Fibroblast of skin of left biceps (primary cell): ENCODE results near the gene RRAGA.
"Not testable (repeated sequence)": the region's sequence is repeated elsewhere in the genome, so short reads cannot be mapped to it uniquely, and the experiment has no call there.

Experiments
- DNase-seq, 2 experiments: peaks; one replicate each; pipeline ENCODE4 v3.0.0-alpha.2; 2013; ENCODE audit warnings: low read depth in 2 of 2

The RRAGA gene

GRCh38 chr9:19048966-19049916, at the start of gene RRAGA:
Gene RRAGA (plus strand): TSS chr9:19049427. CDS start chr9:19049660, 233 bp downstream.
- DNase-seq: peak; percentile 93 to 94

DNA sequence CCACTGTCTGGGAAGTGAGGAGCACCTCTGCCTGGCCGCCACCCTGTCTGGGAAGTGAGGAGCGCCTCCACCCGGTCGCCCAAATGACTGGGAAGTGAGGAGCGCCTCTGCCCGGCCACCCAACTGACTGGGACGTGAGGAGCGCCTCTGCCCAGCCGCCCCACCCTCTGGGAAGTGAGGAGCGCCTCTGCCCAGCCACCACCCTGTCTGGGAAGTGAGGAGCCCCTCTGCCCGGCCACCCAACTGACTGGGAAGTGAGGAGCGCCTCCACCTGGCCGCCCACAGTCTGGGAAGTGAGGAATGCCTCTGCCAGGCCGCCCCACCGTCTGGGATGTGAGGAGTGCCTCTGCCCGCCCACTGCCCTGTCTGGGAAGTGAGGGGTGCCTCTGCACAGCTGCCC, 49.1 kb upstream of the RRAGA start:
- DNase-seq: no peak

- no peak for DNase-seq
Observed at GRCh38 chr9:19009391-19009965, 39.7 kb upstream of the RRAGA start.

DNA sequence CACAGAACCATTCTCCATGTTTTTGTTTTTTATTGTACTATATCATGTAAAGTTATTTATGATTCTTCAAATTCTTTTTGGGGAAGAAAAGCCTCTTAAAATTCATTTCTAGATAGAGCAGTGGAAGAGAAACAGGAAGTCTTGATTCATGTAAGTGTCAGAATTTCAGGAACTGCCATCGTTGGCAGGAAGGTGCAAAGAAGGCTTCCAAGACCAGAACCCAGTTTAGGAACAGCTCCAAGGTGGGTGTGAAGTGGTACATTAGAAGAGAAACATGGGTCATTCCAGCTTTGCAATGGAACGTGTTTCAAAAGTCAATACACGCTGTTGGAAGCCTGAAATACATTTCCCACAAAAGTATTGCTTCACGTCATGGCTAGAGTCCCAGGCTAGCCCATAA, 31.0 kb upstream of the RRAGA start:
- no peak for DNase-seq

- no peak for DNase-seq
Observed at GRCh38 chr9:19020886-19021455, 28.3 kb upstream of the RRAGA start.

DNA sequence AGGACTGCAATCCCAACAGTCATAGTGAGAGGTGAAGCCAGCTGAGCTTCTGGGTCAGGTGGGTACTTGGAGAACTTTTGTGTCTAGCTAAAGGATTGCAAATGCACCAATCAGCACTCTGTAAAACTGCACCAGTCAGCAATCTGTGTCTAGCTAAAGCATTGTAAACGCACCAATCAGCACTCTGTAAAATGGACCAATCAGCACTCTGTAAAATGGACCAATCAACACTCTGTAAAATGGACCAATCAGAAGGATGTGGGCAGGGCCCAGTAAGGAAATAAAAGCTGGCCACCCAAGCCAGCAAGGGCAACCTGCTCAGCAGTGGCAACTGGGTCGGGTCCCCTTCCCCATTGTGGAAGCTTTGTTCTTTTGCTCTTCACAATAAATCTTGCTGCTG, 27.6 kb upstream of the RRAGA start:
- DNase-seq: not testable (repeated sequence)

DNA sequence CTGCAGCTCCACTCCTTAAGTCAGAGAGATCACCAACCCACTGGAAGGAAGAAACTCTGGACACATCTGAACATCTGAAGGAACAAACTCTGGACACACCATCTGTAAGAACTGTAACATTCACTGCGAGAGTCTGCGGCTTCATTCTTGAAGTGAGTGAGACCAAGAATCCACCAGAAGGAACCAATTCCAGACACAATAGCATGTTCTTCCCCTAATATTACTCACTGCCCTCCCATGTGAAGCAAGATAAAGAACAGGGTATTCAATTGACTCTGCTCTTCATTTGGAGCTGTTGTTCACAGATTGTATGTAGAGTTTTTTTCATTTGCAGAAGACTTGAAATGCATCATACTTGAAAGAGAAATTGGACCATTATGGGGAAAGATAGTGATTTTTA, 27.0 kb upstream of the RRAGA start:
- DNase-seq: no peak

DNA sequence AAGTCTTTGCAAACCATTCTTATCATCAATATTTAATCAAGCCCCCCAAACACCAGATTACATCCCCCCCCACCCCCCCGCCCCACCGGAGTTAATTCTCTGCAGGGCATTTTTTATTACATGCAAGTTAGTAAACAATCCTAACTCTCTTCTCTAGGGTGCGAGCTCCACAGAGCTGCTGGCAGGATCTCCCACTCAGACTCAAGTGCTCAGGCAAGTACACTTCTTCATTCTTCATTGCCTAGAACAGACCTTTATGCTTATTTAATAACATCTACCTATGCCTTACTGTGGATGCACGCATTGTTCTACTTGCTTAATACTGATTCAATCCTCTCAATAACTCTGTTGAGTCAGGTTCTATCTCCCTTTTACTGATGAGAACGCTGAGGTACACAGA, 26.1 kb upstream of the RRAGA start:
- no peak for DNase-seq

- DNase-seq: no peak
Observed at GRCh38 chr9:19026375-19026774, 22.9 kb upstream of the RRAGA start.

GRCh38 chr9:19027825-19028224, 21.4 kb upstream of the RRAGA start:
- DNase-seq: no peak

DNA sequence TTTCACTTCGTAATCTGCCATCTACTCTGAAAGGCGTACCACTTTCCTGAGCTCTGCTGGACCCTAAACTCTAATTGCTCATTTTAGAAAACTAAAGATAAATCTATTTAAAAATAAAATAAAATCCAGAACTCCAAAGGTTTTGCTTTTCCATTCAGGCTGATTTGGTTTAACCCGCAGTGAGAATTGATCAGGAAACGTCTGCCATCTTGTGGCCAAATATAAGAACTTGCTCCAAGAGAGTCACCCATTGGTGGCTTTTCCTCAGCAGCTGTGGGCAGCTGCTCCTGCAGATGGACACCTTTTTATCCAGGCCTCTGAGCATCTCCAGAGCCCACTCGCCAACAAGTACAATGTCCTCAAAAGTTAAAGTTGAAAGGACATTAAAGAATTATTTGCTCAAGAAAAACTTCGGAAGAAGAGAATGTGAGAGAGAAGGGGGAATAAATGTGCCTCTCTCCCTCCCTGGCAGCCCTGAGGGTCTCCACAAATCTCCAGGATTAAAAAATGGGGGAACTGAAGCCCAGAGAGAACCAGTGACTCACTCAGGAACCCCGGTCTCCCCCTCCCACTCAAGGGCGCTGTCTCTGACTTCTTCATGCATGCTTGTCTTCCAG, 20.3 kb upstream of the RRAGA start:
- no peak for DNase-seq

- DNase-seq: no peak
Observed at GRCh38 chr9:19030899-19031298, 18.3 kb upstream of the RRAGA start.

DNA sequence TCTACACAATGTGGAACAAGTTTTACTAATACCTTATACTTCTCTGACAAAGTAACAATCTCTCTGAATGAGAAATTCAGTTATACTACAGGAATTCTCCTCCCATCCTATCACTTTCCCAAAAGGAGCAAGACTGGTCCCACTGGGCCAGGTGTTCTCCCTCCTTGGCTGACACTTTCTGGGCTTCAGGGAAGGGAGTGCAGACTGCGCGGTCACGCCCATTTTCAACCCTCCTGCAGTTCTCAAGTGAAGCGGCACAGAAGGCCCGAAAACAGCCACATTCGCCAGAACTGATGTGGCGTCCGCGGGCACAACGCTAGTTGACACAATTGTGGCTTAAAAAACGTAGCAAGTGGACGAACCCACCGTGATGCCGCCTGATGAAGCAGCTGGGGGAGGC, 16.8 kb upstream of the RRAGA start:
- no peak for DNase-seq

- no peak for DNase-seq
Observed at GRCh38 chr9:19033015-19033414, 16.2 kb upstream of the RRAGA start, which contains the start of gene SAXO1. Gene SAXO1 (minus strand): TSS chr9:19033209. CDS start chr9:19032908, 301 bp downstream.

DNA sequence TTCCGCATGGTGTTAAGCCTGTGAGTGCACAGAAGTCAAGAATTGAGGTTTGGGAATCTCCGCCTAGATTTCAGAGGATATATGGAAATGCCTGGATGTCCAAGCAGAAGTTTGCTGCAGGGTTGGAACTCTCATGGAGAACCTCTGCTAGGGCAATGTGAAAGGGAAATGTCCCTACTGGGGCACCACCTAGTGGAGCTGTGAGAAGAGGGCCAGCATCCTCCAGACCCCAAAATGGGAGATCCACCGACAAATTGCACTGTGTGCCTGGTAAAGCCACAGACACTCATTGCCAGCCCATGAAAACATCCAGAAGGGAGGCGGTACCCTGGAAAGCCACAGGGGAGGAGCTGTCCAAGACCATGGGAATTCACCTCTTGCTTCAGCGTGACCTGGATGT, 12.6 kb upstream of the RRAGA start:
- DNase-seq: no peak

GRCh38 chr9:19049917-19050636, 850 bp downstream of the RRAGA start:
- DNase-seq: no peak

- DNase-seq: no peak
Observed at GRCh38 chr9:19050637-19051591, 1.7 kb downstream of the RRAGA start.

GRCh38 chr9:19057033-19057432, 7.8 kb downstream of the RRAGA start:
- DNase-seq: no peak

DNA sequence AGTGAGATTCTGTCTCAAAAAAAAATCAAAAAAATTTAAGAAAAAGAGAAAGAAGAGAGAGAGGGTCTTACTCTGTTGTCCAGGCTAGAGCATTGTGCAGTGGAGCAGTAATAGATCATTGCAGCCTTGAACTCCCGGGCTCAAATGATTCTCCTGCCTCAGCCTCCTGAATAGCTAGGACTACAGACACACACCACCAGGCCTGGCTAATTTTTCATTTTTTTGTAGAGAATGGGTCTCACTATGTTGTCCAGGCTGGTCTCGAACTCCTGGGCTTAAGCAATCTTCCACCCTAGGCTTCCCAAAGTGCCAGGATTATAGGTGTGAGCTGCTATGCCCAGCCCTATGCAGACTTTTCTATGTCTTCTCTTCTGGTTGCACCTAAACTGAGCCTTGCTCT, 25.0 kb downstream of the RRAGA start:
- no peak for DNase-seq

DNA sequence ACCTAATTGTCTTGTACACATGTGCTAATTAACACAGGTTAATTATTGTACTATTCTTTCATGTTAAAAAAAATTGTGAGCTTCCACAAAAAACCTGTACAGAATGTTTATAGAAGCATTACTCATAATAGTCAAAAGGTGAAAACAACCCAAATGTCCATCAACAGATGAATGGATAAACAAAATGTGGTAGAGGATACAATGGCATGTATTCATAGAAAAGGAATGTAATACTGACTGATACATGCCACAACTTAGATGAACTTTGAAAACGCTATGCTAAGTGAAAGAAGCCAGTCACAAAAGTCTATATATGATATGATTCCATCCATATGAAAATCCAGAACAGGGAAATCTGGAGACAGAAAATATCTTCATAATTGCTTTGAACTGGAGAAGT, 25.6 kb downstream of the RRAGA start:
- DNase-seq: no peak

GRCh38 chr9:19085295-19085694, 36.1 kb downstream of the RRAGA start:
- no peak for DNase-seq
